ENCODE data around the gene CYSLTR2.
"Not testable (repeated sequence)": the region's sequence is repeated elsewhere in the genome, so short reads cannot be mapped to it uniquely, and the experiment has no call there.

GRCh38 chr13:48671421-48671820, 17.7 kb downstream of the CYSLTR2 start:
- TF ChIP-seq, protein P1, sequence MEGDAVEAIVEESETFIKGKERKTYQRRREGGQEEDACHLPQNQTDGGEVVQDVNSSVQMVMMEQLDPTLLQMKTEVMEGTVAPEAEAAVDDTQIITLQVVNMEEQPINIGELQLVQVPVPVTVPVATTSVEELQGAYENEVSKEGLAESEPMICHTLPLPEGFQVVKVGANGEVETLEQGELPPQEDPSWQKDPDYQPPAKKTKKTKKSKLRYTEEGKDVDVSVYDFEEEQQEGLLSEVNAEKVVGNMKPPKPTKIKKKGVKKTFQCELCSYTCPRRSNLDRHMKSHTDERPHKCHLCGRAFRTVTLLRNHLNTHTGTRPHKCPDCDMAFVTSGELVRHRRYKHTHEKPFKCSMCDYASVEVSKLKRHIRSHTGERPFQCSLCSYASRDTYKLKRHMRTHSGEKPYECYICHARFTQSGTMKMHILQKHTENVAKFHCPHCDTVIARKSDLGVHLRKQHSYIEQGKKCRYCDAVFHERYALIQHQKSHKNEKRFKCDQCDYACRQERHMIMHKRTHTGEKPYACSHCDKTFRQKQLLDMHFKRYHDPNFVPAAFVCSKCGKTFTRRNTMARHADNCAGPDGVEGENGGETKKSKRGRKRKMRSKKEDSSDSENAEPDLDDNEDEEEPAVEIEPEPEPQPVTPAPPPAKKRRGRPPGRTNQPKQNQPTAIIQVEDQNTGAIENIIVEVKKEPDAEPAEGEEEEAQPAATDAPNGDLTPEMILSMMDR (conservative IDR thresholded peaks at IDR 0.05), result not testable (repeated sequence)
- not testable (repeated sequence) for TF ChIP-seq ZFX (IDR thresholded peaks at IDR 0.05)
